HUDEP-2 (cell line): Measurements from ENCODE around the gene EHMT2.
"Not testable (repeated sequence)": the region's sequence is repeated elsewhere in the genome, so short reads cannot be mapped to it uniquely, and the experiment has no call there.

ENCODE experiments used
- DNase-seq, 76 experiments: peaks; one replicate each; lab custom pipeline; 2025; ENCODE audit not compliant: unreplicated experiment in 76 of 76; lab: John Stamatoyannopoulos, UW

EHMT2 gene

DNA sequence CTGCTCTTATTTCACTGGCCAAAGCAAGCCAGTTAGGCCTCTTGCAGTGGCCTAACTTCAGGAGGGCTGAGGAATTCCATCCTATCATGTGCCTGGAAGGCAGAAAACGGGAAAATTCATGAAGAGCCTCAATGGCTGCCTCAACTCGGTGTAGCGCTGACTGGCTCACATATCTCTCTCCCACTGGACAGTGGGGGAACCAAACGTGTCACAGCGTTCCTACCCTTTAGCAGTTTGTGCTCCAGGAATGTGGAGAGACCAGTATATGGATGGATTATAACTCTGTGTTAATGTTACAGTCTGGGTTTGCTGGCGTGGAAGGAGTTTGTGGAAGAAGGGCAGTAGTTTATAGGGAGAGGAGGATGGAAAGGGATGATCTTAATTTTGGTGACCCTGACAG lies 18.3 kb upstream of the EHMT2 start:
- DNase-seq, result no peak

DNA sequence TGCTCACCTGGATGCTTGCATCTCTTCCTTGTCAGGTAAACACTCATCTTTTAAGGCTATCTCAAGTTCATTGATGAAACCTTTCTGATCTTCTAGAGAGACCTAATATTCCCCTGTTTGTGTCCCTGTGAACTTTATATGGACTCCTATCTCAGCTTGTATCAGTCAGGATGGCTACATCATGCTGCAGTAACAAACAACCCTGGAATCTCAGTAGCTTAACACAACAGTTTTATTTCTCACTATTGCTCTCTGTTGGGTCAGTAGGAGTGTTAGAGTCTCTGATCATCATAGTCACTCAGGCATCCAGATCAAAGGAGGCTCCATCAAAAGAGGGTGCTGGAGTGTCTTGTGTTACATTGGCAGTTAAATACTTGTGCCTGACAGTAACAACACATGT lies 17.9 kb upstream of the EHMT2 start:
- DNase-seq, result no peak

DNA sequence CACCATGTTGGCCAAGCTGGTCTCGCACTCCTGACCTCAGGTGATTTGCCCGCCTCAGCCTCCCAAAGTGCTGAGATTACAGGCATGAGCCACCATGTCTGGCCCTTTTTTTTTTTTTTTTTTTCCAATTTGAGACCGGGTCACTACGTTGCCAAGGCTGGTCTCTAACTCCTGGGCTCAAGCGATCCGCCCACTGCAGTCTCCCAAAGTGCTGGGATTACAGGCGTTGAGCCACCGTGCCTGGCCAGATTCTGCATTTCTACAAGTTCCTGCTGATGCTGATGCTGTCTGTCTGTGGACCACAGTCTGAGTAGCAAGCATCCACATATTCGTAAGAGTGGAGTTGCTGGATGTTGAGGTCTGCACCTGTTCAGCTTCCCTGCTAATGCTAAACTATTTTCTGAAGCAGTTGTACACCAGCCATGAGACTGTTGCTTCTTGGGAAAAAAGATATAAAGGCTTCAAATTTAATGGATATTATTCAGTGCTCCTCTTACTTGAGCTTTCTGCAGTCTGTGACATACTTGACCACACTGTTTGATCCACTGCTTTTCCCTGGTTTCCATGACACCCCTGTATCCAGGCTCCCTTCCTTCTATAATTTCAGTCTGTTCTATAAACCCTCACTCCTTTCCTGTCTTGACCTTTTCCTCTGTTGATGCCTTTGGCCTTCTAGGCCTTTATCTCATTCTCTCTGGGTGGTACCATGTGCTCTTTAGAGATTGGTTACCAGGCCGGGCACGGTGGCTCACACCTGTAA lies 14.5 kb upstream of the EHMT2 start:
- no peak for DNase-seq

DNA sequence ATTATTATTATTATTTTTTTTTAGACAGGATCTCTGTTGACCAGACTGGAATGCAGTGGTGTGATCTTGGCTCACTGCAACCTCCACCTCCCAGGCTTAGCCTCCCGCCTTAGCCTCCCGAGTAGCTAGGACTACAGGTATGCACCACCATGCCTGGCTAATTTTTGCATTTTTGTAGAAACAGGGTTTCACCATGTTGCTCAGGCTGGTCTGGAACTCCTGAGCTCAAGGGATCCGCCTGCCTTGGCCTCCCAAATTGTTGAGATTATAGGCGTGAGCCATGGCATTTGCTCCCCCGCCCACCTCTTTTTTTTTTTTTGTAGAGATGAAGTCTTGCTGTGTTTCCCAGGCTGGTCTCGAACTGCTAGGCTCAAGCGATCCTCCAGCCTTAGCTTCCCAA lies 11.8 kb upstream of the EHMT2 start:
- not testable (repeated sequence) for DNase-seq

DNA sequence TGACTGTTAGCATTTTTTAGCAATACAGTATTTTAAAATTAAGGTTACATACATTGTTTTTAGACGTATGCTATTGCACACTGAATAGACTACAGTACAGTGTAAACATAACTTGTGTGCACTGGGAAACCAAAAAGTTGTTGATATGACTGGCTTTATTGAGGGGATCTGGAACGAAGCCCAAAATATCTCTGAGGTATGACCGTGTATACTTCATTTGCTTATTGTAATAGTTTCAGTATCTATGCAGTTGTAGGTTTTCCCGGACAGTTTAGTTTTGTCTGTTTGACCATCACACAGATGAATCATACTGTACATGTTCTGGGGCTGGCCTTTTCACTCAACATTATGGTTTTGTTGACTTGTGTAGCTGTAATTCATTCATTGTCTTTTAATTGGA lies 11.3 kb upstream of the EHMT2 start:
- no peak for DNase-seq

DNA sequence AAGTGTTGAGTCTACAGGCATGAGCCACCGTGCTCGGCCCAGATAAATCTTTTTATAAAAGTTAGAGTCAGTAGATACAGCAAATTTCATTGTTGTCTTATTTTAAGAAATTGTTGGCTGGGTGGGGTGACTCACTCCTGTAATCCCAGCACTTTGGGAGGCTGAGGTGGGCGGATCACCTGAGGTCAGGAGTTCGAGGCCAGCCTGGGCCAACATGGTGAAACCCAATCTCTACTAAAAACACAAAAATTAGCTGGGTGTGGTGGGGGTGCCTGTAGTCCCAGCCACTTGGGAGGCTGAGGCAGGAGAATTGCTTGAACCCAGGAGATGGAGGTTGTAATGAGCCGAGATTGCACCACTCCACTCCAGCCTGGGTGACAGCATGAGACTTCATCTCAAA lies 10.8 kb upstream of the EHMT2 start:
- DNase-seq, result not testable (repeated sequence)

DNA sequence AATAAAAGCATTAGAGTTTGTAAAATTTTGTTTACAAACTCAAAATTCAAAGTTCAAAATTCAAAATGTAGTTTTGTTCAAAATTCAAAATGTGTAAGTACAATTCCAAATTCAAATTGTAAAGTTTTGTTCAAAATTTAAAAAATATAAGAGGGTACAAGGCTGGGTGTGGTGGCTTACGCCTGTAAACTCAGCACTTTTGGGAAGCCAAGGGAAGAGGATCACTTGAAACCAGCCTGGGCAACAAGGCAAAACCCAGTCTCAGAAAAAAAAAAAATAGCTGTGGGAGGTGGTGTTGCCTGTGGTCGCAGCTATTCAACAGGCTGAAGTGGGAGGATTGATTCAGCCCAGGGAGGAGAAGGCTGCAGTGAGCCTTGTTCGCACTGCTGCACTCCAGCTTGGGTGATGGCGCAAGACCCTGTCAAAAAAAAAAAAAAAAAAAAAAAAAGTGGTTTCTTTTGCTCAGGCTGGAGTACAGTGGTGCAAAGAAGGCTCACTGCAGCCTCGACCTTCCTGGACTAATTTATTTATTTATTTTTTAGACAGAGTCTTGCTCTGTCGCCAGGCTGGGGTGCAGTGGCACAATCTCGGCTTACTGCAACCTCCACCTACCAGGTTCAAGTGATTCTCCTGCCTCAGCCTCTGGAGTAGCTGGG lies 9.8 kb upstream of the EHMT2 start:
- DNase-seq, result peak in 6 of 76 experiments; percentile 22 to 48 (median 32)

DNA sequence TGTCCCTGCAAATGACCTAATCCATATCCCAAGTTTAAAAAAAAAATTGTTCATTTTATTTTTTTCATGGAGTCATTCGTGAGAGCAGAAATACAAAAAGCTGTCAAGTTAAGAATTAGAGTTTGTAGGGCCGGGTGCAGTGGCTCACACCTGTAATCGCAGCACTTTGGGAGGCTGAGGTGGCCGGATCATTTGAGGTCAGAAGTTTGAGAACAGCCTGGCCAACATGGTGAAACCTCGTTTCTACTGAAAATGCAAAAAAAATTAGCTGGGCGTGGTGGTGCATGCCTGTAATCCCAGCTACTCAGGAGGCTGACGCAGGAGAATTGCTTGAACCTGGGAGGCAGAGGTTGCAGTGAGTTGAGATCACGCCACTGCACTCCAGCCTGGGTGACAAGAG lies 9.2 kb upstream of the EHMT2 start:
- not testable (repeated sequence) for DNase-seq

DNA sequence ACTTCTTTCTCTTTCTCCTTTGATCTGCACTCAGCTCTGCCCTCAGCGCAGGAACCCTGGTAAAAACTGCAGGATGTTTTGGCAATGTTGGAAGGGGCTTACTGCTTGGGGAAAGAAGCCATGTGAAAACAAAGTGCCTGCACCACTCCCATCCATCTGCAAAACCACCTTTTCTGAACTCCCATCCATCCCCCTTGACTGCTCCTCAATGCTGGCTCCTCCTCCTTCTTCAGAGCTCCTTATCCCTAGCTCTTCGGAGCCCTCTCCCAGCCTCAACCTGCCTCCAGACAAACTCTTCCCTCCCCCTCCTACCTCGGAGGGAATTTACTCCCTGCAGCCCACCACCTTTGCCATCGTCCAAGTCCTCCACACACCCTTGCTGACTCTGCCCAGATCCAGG lies 8.6 kb upstream of the EHMT2 start:
- DNase-seq, result no peak

DNA sequence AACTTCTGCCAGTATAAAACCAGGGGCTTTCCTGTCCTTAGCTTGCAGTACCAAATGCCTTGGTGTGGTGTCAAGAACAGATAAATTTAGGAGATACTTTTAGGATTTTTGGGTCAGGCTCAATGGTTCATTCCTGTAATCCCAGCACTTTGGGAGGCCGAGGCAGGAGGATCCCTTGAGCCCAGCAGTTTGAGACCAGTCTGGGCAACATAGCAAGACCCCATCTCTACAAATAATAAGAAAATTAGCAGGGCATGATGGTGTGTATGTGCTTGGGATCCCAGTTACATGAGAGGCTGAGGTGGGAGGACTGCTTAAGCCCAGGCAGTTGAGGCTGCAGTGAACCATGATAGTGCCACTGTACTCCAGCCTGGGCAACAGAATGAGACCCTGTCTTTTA lies 7.5 kb upstream of the EHMT2 start:
- no peak for DNase-seq

DNA sequence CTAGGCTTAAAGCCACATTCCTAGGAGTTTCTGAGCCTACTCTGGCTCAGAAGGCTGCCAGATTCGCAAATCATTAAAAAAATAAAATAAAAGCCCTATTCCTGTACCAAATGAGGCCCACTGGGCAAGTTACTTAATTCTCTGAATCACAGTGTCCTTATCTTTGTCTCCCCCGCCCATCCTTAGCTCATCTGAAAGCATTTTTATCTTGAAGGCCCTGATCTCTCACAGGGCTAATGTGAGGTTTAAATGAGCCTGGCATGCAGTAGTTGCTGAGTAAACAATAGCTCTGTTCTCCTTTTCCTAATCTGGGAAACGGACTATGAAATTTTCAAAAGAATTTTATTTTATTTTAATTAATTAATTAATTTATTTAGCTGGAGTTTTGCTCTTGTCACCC lies 6.5 kb upstream of the EHMT2 start:
- peak in 17 of 76 experiments; percentile 11 to 54 (median 31) for DNase-seq

DNA sequence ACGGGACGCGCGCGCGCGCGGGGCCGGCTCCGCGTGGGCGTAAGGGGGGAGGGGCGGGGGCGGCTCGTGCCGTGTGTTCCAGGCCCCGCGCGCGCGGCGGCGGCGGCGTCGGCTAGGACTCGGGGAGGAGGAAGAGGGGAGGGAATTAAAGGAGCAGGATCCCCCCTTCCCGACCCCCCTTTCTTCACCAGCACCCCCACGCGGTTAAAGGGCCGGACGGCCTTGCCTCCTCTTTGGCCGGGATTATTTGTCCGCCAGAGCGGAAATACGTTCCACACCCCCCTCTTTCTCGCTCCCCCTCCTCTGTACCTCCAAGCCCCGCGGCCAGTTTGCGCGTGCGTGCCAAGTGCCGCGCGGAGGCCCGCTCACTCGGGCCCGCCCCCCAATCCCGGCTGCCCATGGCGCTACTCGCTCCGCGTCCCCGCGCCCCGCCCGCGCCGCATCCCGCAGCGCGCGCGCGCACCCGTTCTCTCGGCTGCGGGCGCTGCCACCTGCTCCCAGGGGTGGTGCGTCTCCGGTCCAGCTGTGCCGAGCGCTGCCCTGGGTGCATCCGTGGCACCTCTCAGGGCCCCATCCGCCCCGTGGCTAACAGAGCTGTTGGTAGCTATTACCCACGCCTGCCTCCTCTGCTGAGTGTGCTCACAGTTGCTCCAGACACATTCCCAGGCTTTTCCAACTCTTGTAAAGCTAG lies 4.6 kb upstream of the EHMT2 start, which contains the start of gene ZBTB12:
ZBTB12 (minus strand) TSS at position 134 of the 691 bp plus-strand sequence. CDS start 781 bp downstream, outside the sequence.
- peak in 71 of 76 experiments; percentile 30 to 94 (median 78) for DNase-seq

DNA sequence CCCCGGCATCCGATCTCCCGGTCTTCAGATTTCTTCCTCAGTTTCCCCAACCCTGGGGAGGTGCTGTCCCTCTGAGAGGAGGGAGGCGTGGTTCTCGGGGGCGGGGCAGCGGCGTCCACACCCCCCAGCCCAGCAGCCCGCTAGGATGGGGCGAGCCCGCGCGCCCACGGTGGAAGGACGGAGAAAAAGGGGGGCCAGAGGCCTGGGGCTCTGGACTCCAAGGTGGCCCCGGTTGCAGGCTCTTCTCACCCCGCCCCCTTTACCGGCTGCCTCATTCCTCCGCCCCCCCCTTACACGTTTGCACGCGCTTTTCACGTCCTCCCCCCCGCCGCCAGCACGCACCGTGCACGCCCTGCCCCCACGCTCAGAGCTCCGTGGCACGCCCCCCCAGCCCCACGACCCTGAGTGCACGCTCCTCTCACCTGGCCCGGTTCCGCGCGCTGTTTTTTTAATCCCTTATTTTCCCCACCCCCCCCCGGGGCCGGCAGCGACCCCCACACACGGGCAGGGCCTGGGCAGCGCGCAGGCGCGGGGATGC lies 4.0 kb upstream of the EHMT2 start:
- peak in 44 of 76 experiments; percentile 16 to 73 (median 49) for DNase-seq

DNA sequence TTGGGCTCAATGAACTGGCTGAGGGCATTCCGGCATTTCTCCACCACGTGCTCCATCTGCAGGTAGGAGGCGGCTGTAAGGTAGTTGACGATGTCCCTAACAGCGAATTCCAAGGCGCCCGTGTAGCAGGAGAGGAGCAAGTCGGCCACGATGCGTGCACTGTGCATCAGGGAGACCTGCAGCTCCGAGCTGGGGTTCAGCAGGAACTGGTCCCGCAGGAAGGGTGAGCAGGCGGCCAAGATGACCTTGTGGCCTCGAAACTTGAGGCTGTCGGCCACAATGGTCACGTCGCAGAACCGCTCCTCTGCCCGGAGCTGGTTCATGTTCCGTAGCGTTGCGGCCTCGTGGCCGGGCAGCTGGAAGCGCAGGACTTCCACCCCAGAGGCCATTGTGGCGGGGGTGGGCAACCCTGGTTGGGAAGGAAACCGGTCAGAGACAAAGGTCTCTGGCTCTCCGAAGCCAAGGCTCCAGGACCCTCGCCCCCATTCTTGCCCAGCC lies 3.5 kb upstream of the EHMT2 start:
- no peak for DNase-seq

DNA sequence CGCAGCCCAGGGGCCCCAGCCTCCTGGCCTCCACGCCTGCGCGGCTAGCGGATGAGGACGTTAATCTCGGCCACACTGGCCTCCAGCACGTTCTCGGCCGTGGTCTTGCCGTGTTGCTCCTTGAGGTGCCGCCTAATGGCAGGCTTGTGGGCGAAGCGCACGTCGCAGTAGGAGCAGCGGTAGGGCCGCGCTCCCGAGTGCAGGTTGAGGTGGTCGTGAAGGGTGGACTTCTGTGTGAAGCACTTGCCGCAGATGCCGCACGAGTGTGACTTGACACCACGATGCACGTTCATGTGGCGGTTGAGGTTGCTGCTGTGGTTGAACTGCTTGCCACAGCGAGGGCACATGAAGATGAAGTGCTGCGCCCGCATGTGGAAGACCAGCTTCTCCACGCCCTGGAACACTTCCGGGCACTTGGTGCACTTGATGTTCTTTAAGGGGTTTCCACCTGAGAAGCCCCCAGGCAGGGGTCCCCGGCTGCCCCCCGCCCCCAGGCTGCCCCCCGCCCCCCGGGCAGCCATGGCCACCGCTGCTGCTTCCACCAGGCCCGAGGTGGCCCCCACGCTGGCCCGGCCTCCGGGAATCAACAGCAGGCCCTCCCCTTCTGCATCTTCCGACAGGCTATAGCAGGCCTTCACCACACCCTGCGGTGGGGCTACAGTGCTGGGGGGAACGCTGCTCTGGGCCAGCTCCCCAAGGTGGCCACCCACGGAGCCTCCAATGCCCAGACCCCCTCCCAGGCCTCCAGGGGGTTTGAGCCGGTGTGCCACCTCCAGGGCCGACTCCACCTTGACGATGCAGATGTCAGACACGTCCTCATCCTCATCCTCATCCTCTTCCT lies 2.6 kb upstream of the EHMT2 start:
- no peak for DNase-seq

DNA sequence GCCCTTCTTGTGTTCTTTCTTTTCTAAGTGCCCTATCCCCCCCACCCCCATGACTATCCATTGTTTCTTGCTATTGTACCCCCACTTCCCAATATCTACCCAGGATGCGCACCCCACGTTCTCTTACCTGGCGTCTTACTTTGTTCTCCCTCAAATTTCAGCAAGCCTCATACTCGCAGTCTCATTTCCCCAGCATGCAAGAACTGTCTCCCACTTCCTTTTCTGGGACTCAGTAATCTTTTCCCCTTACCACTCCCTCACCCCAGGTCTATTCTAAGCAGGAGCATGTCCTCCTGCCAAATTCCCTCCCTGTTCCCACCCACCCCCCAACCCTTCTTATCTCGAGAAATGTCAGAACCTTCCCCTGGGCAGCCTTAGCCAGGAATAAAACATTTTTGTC lies 1.7 kb upstream of the EHMT2 start:
- no peak for DNase-seq

DNA sequence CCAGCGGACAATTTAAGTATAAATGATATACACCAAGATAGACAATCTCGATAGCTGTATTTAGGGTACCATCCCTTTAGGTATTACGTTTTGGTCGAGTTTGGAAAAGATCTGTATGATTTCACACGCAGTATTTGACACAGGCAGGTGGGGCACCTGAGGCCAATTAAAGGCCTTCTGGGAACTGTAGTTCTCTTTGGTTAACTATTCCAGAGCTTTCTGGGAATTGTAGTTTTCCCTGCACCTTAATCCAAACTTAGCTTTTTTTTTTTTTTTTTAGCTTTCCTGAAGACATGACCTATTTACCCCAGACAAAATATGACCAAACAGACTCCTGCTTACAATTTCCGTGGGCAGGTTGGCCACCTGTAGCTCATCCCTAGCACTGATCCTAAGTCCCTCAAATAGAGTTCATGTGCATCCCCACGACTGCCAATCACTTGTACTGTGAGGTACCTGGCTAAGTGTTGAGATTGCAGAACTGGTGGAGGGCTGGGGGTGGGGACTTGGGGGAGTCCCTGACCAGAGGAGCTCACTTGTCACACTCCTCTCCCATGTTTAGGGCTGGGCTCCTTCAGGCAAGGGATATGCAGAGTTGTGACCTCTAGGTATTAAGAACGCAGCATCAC lies 999 bp upstream of the EHMT2 start:
- peak in 20 of 76 experiments; percentile 18 to 70 (median 40) for DNase-seq

DNA sequence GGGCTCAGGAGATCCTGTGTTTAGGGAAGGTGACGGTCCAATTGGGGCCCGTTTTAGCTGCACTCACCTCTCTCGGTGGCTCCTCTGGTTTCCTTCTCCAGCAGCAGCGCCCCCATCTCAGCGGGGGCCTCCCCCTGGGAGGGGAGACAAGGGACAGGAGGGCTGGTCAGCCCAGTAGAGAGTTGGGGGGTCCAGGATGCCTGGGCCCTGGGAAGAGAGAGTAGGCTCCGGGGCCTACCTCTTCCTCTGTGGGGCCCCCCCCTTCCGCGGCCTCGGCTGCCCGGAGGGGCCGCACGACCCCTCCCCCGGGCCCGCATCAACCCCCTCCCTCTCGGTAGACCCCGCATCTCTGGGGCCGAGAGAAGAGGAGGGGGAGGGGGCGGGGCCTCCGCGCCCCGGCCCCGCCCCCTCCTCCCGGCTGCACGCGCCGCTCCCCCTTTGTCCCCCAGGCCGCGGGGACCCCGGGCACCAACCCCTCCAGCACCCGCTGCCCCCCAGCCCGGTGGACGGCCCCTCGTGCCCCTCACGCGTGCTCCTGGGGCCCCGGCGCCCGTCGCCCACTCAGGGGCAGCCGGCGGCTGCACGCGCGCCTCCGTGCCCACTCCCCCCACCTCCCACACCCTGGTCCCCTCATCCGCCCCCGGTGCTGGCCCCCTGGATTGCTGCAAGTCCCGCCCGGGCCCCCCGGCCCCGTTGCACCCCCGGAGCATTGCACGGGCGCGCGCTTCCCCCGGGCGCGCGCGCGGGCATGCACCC lies 464 bp downstream of the EHMT2 start:
- DNase-seq, result no peak

DNA sequence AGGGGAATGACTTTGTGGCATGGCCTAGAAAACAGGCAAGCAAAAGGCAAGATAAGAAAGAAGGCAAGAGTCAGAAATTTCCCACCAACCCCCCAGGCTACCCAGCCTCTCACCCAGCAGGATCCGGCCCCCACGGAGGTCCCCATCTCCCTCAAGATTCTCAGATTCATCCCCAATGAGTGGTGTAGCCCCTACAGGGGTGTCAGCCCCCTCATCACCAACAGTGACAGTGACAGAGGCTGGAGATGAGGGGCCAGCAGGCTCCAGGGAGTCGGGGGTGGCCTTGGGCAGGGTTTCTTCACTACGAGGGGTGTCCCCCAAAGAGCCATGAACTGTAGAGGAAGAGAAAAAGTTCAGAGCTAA lies 1.0 kb downstream of the EHMT2 start:
- DNase-seq, result no peak
